22Rv1 (cell line): ENCODE data around the gene GABRG3.

Experiments
- ZFX ChIP-seq: fragments of 450-650 bp; IDR thresholded peaks from 2 replicates; pipeline ENCODE4 v1.6.1; 2017; ENCODE audit warnings: antibody characterized with exemption, borderline replicate concordance
- TF ChIP-seq, protein P1 (sequence below): fragments of 450-650 bp; IDR thresholded peaks from 2 replicates; pipeline ENCODE4 v1.5.1; 2017; ENCODE audit warnings: mild to moderate bottlenecking

DNA sequence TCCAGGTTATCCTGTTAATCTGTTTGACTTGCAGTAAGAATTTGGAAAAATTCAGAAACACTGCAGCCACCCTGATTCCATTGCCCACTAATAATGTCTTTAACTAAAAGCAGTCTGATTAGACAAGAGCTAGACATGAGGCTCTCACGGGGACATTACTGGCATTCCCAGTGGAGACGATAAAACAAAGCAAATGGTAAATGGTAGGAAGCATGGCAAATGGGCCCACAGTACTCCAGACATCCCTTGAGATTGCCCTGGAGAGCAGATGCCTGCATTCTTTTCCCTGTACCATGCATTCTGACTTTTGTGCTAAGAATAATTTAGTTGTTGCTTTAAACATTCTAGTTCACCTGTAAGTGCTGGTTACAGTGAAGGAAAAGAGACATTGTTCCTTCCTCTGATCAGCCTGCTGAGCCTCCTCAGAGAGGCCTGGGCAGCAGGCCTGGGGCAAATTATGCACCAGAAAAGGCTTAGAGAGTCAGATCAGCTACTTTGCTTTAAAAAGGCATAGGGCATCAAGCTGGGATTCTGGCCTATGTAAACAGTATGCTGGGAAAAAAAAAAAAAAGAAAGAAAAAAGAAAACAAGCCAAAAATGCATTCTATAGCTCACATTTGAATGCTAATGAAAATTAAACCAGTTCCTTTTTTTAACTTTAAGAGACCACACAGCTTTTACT is 204.6 kb downstream of the GABRG3 start:
- TF ChIP-seq, protein P1, sequence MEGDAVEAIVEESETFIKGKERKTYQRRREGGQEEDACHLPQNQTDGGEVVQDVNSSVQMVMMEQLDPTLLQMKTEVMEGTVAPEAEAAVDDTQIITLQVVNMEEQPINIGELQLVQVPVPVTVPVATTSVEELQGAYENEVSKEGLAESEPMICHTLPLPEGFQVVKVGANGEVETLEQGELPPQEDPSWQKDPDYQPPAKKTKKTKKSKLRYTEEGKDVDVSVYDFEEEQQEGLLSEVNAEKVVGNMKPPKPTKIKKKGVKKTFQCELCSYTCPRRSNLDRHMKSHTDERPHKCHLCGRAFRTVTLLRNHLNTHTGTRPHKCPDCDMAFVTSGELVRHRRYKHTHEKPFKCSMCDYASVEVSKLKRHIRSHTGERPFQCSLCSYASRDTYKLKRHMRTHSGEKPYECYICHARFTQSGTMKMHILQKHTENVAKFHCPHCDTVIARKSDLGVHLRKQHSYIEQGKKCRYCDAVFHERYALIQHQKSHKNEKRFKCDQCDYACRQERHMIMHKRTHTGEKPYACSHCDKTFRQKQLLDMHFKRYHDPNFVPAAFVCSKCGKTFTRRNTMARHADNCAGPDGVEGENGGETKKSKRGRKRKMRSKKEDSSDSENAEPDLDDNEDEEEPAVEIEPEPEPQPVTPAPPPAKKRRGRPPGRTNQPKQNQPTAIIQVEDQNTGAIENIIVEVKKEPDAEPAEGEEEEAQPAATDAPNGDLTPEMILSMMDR = no peak
- TF ChIP-seq ZFX = no peak
